DMS114 treated with DMSO at 0.1 percent for 48 hours (cell line): ENCODE data around the gene MTG1.
"Not testable (repeated sequence)": the region's sequence is repeated elsewhere in the genome, so short reads cannot be mapped to it uniquely, and the experiment has no call there.

Source experiments
- DNase-seq: peaks from one replicate; lab custom pipeline; 2025; ENCODE audit not compliant: unreplicated experiment; lab: John Stamatoyannopoulos, UW

Gene MTG1

GRCh38 chr10:133377818-133378250, 16.1 kb upstream of the MTG1 start:
- no peak for DNase-seq

- peak; percentile 26 for DNase-seq
These were observed 15.5 kb upstream of the MTG1 start for GRCh38 chr10:133378251-133379096.

GRCh38 chr10:133379152-133379800, 14.7 kb upstream of the MTG1 start, which contains the start of gene PAOX:
Gene PAOX (plus strand): TSS chr10:133379262. CDS start chr10:133379317, 55 bp downstream.
- DNase-seq = no peak

GRCh38 chr10:133379801-133380666, 13.9 kb upstream of the MTG1 start:
- no peak for DNase-seq

- DNase-seq = no peak
These were observed 12.9 kb upstream of the MTG1 start for GRCh38 chr10:133381036-133381435.

- no peak for DNase-seq
These were observed 10.4 kb upstream of the MTG1 start for GRCh38 chr10:133383551-133383950.

- no peak for DNase-seq
These were observed 9.9 kb upstream of the MTG1 start for GRCh38 chr10:133384071-133384470.

GRCh38 chr10:133385214-133385613, 8.7 kb upstream of the MTG1 start:
- DNase-seq = no peak

GRCh38 chr10:133386951-133387350, 7.0 kb upstream of the MTG1 start:
- DNase-seq = not testable (repeated sequence)

GRCh38 chr10:133388236-133388972, 5.6 kb upstream of the MTG1 start:
- DNase-seq = no peak

- no peak for DNase-seq
These were observed 4.8 kb upstream of the MTG1 start for GRCh38 chr10:133388973-133389818.

GRCh38 chr10:133390597-133391248, 3.2 kb upstream of the MTG1 start:
- DNase-seq = no peak

- DNase-seq = no peak
These were observed 2.7 kb upstream of the MTG1 start for GRCh38 chr10:133391249-133391635.

GRCh38 chr10:133391761-133392518, 2.0 kb upstream of the MTG1 start:
- DNase-seq = no peak

GRCh38 chr10:133393401-133394063, 425 bp upstream of the MTG1 start:
- DNase-seq = no peak

GRCh38 chr10:133394801-133395221, 854 bp downstream of the MTG1 start:
- no peak for DNase-seq

GRCh38 chr10:133396035-133396624, 2.2 kb downstream of the MTG1 start:
- no peak for DNase-seq

- DNase-seq = no peak
These were observed 4.0 kb downstream of the MTG1 start for GRCh38 chr10:133397938-133398337.
